ENCODE data around the gene KCNMB2.

Gene KCNMB2

DNA sequence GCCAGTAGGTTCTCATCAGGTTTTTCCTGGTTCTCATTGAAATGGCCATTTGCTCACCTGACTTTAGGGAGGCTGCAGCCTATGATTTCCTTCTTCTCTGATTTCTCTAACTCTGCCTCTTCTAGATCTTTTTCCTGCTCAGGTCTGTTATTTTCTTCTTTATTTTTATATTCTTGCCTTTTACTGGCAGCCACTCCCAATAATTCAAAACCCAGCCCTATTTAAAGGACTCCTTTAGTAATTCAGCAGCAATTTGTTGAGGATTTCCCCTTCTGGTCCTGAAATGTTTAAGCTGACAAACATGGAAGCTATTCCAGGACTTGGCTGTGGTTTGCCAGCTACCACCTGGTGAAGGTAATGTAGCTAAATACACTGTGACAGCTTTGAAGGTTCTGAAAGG, 333.8 kb downstream of the KCNMB2 start:
- no peak for DNase-seq (ENCODE audit: low read depth)

DNA sequence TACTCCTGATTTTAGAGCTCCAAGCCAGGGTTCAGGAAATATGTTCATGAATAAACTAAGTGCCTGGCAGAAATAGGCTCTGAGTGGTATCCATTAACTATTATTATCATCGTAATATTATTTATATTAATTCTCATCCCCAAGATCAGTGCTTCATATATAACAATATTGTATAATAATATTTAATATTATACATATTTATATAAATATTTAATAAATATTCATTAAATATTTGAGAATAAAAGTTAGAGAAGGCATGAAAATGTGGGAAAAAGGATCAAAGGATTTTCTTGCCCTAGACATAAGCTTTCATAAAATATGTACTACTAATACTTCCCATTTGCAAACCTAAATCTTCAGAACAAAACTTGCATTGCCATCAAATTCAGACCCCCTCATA, 338.9 kb downstream of the KCNMB2 start:
- no peak for DNase-seq (ENCODE audit: low read depth)

DNA sequence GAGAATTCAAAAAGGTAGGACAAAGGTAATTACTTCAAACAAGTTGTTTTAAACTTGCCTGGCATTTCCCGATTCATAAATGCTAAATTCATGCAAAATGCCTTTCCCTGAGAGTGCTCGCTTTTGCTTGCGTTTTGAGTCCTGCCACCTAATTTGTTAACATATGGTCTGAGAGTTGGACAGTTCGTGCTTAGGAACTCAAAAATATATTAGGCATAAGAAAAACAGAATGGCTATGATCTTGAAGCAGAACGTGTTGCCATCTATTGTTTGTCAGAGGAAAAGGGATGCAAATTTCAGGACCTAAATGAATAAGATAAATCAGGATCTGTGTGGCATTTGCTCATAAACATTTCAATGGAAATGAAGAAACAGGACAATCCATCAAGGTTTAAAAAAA, 339.6 kb downstream of the KCNMB2 start:
- no peak for DNase-seq (ENCODE audit: low read depth)

DNA sequence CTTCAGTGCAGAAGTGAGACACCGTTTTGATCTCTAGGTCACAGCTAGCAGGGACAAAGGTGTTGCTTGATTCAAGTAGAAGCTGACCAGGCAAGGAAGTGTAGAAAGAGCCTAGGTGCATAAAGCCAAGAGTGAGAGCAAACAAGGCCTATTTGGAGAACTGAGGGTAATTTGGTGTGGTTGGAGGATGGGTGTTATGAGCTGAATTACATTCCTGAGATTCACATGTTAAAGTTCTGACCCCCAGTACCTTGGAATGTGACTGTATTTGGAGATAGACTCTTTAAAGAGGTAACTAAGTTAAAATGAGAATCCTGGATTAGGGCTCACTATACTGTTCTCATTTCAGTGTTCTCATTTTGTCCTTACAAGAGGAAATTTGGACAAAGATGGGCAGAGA, 344.0 kb downstream of the KCNMB2 start:
- DNase-seq (ENCODE audit: low read depth): no peak
